BJ (cell line): ENCODE measurements around the gene CLASP1. TPM values are rescaled to one million over a fixed set of nuclear protein-coding genes. Genes with fewer than 3 reads are reported as not detected.

Source experiments
- CTCF ChIA-PET: fragments of 350-600 bp; formaldehyde crosslinking; extraction: SDS; loops from one replicate; lab custom pipeline; 2021; ENCODE audit warnings: antibody characterized with exemption, inconsistent platforms; lab: Yijun Ruan, JAX
- POLR2A ChIA-PET: fragments of 300-600 bp; sonication (Branson Sonifier 250); formaldehyde crosslinking; extraction: SDS; loops from one replicate; lab custom pipeline; 2021; ENCODE audit warnings: antibody characterized with exemption; lab: Charles Lee
- DNase-seq: peaks from one replicate; pipeline ENCODE4 v3.0.0-alpha.2; 2011; ENCODE audit warnings: low read depth
- H3K27me3 ChIP-seq: 2 replicates; pipeline ENCODE4 v1.6.0; 2011; ENCODE audit warnings: low read length; ENCODE audit not compliant: control insufficient read depth, insufficient read depth
- H3K36me3 ChIP-seq: 2 replicates; pipeline ENCODE4 v1.5.1; 2011; ENCODE audit warnings: low read length; ENCODE audit not compliant: control insufficient read depth, insufficient read depth
- H3K4me3 ChIP-seq: 2 replicates; pipeline ENCODE4 v1.5.1; 2011; ENCODE audit warnings: low read depth, mild to moderate bottlenecking, control low read depth, low read length
- CTCF ChIP-seq: IDR thresholded peaks from 2 replicates; pipeline ENCODE4 v1.5.1; 2011; ENCODE audit warnings: low read depth, mild to moderate bottlenecking, control low read depth, inconsistent platforms, low read length, moderate library complexity; ENCODE audit not compliant: insufficient read depth
- polyA plus RNA-seq: library from polyadenylated mRNA; depleted of rRNA; stranded (reverse); fragments of >200 nt; gene quantifications from 2 replicates; pipeline ENCODE4 v1.2.3, GENCODE V29; 2011; rRNA removed
- small RNA-seq: library from RNA; depleted of rRNA; stranded (forward); fragments of <200 nt; gene quantifications from one replicate; pipeline ENCODE3, GENCODE V24; 2012; ENCODE audit warnings: low replicate concordance, low read depth; ENCODE audit not compliant: insufficient read length

Gene CLASP1
- polyA plus RNA-seq, 1 experiment = 7.1 TPM

- POLR2A ChIA-PET = no interaction called here
- Histone ChIP-seq H3K36me3 (no peaks in the 10 kb centered on the region), H3K27me3 (peaks cover 18% of the 10 kb centered on the region), H3K4me3 (no peak overlapping the region)
- no peak for TF ChIP-seq CTCF
- no peak for DNase-seq
- CTCF ChIA-PET = interaction anchor here (1.4 kb wide), 1 partner anchor 12 kb away, joined by 3 read pairs; no protein-coding TSS in a partner anchor
Measured at GRCh38 chr2:121289271-121289670, 360.0 kb downstream of the CLASP1 start.

GRCh38 chr2:121288454-121289231, 360.6 kb downstream of the CLASP1 start:
- ChIA-PET POLR2A (no interaction called here), CTCF (interaction anchor here (1.4 kb wide), 1 partner anchor 12 kb away, joined by 3 read pairs; no protein-coding TSS in a partner anchor)
- Histone ChIP-seq H3K36me3 (no peaks in the 10 kb centered on the region), H3K4me3 (no peak overlapping the region), H3K27me3 (peaks cover 21% of the 10 kb centered on the region)
- DNase-seq = no peak
- TF ChIP-seq CTCF = no peak

- Histone ChIP-seq H3K27me3 (peaks cover 25% of the 10 kb centered on the region), H3K4me3 (no peak overlapping the region), H3K36me3 (no peaks in the 10 kb centered on the region)
- no peak for TF ChIP-seq CTCF
- no peak for DNase-seq
- POLR2A ChIA-PET = interaction anchor here (0.6 kb wide), 1 partner anchor 16 kb away, joined by 3 read pairs; no protein-coding TSS in a partner anchor
- CTCF ChIA-PET = interaction anchor here (0.6 kb wide), 1 partner anchor 16 kb away, joined by 3 read pairs; no protein-coding TSS in a partner anchor
Measured at GRCh38 chr2:121287956-121288355, 361.3 kb downstream of the CLASP1 start.

Small RNA genes within 50 kb of the gene (small RNA-seq; reads per million reads assigned to genes)
- gene RF00019 (not detected), gene RNU4ATAC (24.6 reads per million, percentile 85 among the genes with 10 or more reads in this experiment)

Other genes with a start within 250 kb of the CLASP1 start
- gene RNU4ATAC, start 118.6 kb downstream of the CLASP1 start, polyA plus RNA-seq = not detected in 2 replicates
- 12.4 and 29.1 TPM in 2 replicates for gene NIFK, start 87.4 kb upstream of the CLASP1 start, polyA plus RNA-seq
- 41.6 and 58.7 TPM in 2 replicates for gene TSN, start 106.2 kb upstream of the CLASP1 start, polyA plus RNA-seq